Measurements from ENCODE around the gene MMP14.

Gene MMP14

DNA sequence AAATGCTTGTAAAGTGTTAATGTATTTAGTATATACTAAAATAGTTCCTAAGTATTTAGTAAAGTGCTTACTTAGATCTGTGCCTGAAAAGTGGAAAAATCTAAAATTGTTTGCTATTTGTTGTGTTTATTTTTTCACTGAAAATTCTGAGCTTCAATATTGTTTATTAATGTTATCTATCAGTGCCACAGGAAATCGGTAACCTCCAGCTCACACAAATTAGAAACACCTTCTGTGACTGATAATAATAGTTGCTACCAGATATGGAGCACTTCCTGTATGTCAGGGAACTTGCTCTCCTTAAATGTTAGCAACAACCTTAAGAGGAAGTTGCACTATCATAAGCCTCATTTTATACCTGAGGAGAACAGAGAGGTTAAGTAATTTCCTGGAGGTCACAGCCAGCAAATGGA is 34.4 kb downstream of the MMP14 start:
- H3K4me1 Mint-ChIP-seq (ENCODE audit: low read depth in 2 of 2), result peaks cover 22 to 26% of the 10 kb centered on the region in 2 donors
- H3K27me3 Mint-ChIP-seq, result no peaks in the 10 kb centered on the region
- ATAC-seq (replicated peaks) (peak; percentile 58), DNase-seq (no peak)
- peaks cover 34% of the 10 kb centered on the region for H3K36me3 Mint-ChIP-seq (ENCODE audit: insufficient read depth)
- no peaks in the 10 kb centered on the region for H3K9me3 Mint-ChIP-seq
- peak overlapping the region; percentile 89 to 91 for H3K4me3 Mint-ChIP-seq
- H3K27ac Mint-ChIP-seq, result peak overlapping the region; percentile 92 to 95

DNA sequence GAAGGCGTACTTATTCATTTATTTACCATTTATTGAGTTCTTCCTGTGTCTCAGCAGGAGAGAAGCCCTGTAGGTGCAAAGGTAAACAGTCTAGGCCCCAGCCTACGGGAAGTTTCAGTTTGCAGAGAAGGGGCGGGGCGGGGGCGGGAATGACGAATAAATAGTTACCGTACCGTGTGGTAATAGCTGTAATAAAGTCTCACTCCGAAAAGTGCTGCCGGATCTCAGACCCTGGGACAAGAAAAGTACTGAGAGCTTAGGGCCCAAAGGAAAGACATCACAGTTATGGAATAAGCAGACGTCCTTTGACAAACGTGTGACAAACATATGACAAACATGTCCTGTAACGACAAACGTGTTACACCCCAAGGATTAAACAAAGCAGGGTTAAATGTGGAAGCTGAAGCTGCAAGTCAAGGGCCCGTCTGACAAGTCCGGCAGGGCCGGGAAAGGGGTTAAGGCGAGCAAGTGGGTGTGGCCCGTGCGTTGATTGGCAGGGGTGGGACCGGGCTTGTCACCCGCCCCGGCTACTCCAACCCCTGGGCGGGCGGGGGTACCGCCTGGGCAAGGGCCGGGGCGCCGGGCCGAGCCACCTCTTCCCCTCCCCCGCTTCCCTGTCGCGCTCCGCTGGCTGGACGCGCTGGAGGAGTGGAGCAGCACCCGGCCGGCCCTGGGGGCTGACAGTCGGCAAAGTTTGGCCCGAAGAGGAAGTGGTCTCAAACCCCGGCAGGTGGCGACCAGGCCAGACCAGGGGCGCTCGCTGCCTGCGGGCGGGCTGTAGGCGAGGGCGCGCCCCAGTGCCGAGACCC is 35.0 kb downstream of the MMP14 start, which contains the start of gene LRP10:
TSS of gene LRP10 (plus strand) at position 517 of the 809 bp plus-strand sequence. CDS start 564 bp downstream, outside the sequence.
- ATAC-seq (replicated peaks) (peak; percentile 81), DNase-seq (peak; percentile 60 to 69 (median 67))
- H3K4me3 Mint-ChIP-seq, result peak within 1 kb of the TSS; percentile 89 to 91
- H3K36me3 Mint-ChIP-seq (ENCODE audit: insufficient read depth), result peaks cover 36% of the 10 kb centered on the region
- H3K4me1 Mint-ChIP-seq (ENCODE audit: low read depth in 2 of 2), result peaks cover 26 to 30% of the 10 kb centered on the region in 2 donors
- H3K9me3 Mint-ChIP-seq, result no peaks in the 10 kb centered on the region
- peak within 1 kb of the TSS; percentile 92 to 95 for H3K27ac Mint-ChIP-seq
- H3K27me3 Mint-ChIP-seq, result no peaks in the 10 kb centered on the region

DNA sequence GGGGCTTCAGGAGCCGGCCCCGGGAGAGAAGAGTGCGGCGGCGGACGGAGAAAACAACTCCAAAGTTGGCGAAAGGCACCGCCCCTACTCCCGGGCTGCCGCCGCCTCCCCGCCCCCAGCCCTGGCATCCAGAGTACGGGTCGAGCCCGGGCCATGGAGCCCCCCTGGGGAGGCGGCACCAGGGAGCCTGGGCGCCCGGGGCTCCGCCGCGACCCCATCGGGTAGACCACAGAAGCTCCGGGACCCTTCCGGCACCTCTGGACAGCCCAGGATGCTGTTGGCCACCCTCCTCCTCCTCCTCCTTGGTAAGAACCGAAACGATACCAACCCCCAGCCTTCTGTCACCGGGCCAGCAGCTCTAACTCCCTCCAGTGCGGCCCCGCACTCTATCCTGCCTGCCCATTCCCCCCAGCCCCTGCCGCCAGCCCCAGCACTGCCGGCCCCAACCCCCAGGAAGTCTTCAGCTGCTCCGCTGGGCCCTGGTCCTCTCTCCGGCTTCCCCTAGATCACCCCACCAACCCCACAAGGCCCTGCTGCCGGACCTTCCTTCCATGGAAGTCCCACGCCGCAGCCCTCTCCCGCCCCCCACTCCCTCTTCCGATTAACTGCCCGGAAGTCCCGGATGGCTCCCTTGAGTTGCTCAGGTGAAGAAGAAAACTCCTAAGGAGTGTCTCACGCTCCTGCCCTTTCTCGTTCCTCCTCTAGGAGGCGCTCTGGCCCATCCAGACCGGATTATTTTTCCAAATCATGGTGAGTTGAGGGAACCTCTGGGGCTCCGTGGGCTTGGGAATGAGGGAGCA is 35.8 kb downstream of the MMP14 start:
- Mint-ChIP-seq H3K4me1 (ENCODE audit: low read depth in 2 of 2) (peaks cover 26 to 31% of the 10 kb centered on the region in 2 donors), H3K4me3 (peak overlapping the region; percentile 89 to 91), H3K9me3 (no peaks in the 10 kb centered on the region), H3K36me3 (ENCODE audit: insufficient read depth) (peaks cover 40% of the 10 kb centered on the region), H3K27ac (peak overlapping the region; percentile 92 to 95), H3K27me3 (no peaks in the 10 kb centered on the region)
- ATAC-seq (replicated peaks) (peak; percentile 28), DNase-seq (peak; percentile 60 to 68 (median 62))

DNA sequence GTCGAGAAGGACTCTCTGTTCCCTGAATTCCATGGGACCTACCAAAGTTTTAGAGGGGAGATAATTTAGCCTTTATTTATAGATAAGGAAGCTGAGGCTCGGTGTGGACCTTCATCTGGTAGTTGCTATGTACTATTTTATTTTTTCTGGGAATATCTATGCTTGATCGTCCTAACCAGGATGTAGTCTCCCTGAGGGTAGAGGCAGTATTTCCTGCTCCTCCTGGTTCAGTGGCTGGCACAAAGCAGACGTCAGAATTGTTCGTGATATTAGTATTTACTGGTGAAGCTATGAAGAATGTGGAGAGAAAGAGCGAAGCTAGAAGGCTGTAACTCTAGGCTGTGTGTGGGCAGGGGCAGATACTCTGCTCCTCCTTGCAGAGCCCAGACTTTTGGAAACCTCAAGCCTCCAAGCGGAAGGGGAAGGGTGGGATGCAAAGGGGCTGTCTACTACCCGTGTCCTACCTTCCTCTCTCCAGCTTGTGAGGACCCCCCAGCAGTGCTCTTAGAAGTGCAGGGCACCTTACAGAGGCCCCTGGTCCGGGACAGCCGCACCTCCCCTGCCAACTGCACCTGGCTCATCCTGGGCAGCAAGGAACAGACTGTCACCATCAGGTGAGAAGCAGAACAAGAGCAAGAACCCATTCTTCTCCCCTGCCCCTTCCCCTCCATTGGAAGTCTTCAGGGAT is 36.6 kb downstream of the MMP14 start:
- no peak for ATAC-seq (replicated peaks)
- no peak for DNase-seq
- Mint-ChIP-seq H3K27ac (peak overlapping the region; percentile 92 to 95), H3K27me3 (no peaks in the 10 kb centered on the region), H3K4me1 (ENCODE audit: low read depth in 2 of 2) (peaks cover 26 to 32% of the 10 kb centered on the region in 2 donors), H3K36me3 (ENCODE audit: insufficient read depth) (peaks cover 47% of the 10 kb centered on the region), H3K4me3 (peak overlapping the region; percentile 89 to 91), H3K9me3 (no peaks in the 10 kb centered on the region)

DNA sequence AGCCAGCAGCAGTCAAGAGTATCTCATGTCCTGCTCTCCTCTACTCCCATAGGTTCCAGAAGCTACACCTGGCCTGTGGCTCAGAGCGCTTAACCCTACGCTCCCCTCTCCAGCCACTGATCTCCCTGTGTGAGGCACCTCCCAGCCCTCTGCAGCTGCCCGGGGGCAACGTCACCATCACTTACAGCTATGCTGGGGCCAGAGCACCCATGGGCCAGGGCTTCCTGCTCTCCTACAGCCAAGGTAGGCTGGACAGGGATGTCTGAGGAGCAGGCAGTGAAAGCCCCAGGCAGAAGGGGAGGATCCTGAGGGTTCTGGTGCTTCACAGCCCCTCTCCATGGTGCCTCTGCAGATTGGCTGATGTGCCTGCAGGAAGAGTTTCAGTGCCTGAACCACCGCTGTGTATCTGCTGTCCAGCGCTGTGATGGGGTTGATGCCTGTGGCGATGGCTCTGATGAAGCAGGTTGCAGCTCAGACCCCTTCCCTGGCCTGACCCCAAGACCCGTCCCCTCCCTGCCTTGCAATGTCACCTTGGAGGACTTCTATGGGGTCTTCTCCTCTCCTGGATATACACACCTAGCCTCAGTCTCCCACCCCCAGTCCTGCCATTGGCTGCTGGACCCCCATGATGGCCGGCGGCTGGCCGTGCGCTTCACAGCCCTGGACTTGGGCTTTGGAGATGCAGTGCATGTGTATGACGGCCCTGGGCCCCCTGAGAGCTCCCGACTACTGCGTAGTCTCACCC is 38.8 kb downstream of the MMP14 start:
- Mint-ChIP-seq H3K27me3 (no peaks in the 10 kb centered on the region), H3K36me3 (ENCODE audit: insufficient read depth) (peaks cover 52% of the 10 kb centered on the region), H3K9me3 (no peaks in the 10 kb centered on the region), H3K4me3 (no peak overlapping the region), H3K4me1 (ENCODE audit: low read depth in 2 of 2) (peaks cover 26 to 41% of the 10 kb centered on the region in 2 donors), H3K27ac (peak overlapping the region in 1 of 2 donors; percentile 80)
- DNase-seq (no peak), ATAC-seq (replicated peaks) (no peak)

DNA sequence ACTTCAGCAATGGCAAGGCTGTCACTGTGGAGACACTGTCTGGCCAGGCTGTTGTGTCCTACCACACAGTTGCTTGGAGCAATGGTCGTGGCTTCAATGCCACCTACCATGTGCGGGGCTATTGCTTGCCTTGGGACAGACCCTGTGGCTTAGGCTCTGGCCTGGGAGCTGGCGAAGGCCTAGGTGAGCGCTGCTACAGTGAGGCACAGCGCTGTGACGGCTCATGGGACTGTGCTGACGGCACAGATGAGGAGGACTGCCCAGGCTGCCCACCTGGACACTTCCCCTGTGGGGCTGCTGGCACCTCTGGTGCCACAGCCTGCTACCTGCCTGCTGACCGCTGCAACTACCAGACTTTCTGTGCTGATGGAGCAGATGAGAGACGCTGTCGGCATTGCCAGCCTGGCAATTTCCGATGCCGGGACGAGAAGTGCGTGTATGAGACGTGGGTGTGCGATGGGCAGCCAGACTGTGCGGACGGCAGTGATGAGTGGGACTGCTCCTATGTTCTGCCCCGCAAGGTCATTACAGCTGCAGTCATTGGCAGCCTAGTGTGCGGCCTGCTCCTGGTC is 39.4 kb downstream of the MMP14 start:
- H3K36me3 Mint-ChIP-seq (ENCODE audit: insufficient read depth), result peaks cover 51% of the 10 kb centered on the region

DNA sequence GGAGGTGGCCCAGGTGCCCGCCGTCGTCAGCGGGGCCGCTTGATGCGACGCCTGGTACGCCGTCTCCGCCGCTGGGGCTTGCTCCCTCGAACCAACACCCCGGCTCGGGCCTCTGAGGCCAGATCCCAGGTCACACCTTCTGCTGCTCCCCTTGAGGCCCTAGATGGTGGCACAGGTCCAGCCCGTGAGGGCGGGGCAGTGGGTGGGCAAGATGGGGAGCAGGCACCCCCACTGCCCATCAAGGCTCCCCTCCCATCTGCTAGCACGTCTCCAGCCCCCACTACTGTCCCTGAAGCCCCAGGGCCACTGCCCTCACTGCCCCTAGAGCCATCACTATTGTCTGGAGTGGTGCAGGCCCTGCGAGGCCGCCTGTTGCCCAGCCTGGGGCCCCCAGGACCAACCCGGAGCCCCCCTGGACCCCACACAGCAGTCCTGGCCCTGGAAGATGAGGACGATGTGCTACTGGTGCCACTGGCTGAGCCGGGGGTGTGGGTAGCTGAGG is 40.7 kb downstream of the MMP14 start:
- H3K36me3 Mint-ChIP-seq (ENCODE audit: insufficient read depth), result peaks cover 46% of the 10 kb centered on the region
- no peak for ATAC-seq (replicated peaks)
- H3K27me3 Mint-ChIP-seq, result no peaks in the 10 kb centered on the region
- no peak for DNase-seq
- peak overlapping the region in 1 of 2 donors; percentile 28 for H3K27ac Mint-ChIP-seq
- peaks cover 17 to 41% of the 10 kb centered on the region in 2 donors for H3K4me1 Mint-ChIP-seq (ENCODE audit: low read depth in 2 of 2)
- no peak overlapping the region for H3K4me3 Mint-ChIP-seq
- H3K9me3 Mint-ChIP-seq, result no peaks in the 10 kb centered on the region

More for the DNA sequence above, 39.4 kb downstream of the MMP14 start:
- Mint-ChIP-seq H3K9me3 (no peaks in the 10 kb centered on the region), H3K4me1 (ENCODE audit: low read depth in 2 of 2) (peaks cover 20 to 39% of the 10 kb centered on the region in 2 donors), H3K27ac (peak overlapping the region; percentile 53 to 80), H3K27me3 (no peaks in the 10 kb centered on the region), H3K4me3 (no peak overlapping the region)
- no peak for DNase-seq
- ATAC-seq (replicated peaks), result no peak

DNA sequence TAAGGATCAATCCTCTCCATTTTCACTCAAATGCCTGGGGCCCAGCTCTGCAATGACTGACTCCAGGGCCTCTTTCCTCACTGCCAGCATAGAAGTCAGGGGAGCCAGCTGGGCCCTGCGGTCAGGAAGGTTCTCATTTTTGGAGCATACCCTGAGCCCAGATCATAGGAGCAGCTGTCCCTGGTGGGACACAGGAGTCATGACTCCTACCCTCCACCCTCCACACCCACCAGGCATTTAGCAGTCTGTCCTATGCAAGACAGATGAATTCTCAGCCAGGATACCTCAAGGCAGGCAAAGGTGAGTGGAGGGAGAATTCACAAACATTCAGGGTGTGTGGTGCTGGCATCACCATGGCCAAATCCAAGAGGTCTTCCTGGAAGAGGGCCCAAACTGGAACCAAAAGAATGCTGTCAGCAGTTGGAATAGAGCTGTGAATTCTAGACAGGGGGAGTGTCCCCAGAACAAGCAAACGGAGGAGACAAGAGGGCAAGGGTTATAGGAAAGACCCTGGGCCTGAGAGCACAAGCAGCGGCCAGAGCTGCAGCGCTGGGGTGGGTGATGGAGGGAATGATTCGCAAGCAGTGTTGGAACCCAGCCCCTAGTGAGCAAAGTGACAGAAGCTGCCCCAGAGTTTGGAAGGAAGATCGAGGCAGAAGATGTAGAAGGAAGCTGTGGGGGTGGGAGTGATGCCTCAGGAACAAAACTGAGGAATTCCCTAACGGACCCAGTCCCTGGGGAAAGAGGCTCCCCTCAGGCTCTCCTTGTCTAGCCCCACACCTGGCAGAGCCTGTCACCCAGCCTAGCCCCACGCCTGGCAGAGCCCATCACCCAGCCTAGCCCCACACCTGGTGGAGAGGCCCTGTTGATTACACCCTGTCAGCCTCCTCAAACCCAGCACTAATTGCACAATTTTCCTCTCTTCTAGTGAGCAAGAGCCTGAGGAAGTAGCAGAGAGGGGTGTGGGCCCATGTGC is 42.2 kb downstream of the MMP14 start:
- no peak overlapping the region for H3K4me3 Mint-ChIP-seq
- peaks cover 40% of the 10 kb centered on the region for H3K36me3 Mint-ChIP-seq (ENCODE audit: insufficient read depth)
- no peaks in the 10 kb centered on the region for H3K27me3 Mint-ChIP-seq
- H3K27ac Mint-ChIP-seq, result peak overlapping the region; percentile 8 to 59
- H3K9me3 Mint-ChIP-seq, result no peaks in the 10 kb centered on the region
- DNase-seq (no peak), ATAC-seq (replicated peaks) (no peak)
- H3K4me1 Mint-ChIP-seq (ENCODE audit: low read depth in 2 of 2), result peaks cover 8 to 33% of the 10 kb centered on the region in 2 donors

DNA sequence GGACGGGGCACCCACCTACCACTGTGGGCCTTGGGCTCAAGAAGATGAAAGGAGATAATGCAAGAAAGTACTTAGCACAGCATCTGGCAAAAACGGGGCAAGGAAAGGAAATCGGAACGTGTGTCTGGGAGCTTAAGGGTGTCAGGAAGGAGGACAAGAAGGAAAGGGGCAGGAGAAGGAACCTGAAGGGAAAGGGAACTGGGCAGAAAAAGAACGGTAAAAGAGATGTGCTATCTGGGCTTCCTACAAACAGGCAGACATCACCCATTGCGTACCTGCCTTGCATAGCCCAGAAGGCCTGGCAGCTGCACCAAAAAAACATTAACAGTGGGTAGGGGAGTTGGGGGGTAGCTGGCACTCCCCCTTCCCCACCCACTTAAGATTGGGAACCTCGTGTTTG is 45.7 kb downstream of the MMP14 start:
- Mint-ChIP-seq H3K27ac (peak overlapping the region; percentile 12 to 64), H3K4me1 (ENCODE audit: low read depth in 2 of 2) (peaks cover 12 to 25% of the 10 kb centered on the region in 2 donors)
- ATAC-seq (replicated peaks), result no peak

DNA sequence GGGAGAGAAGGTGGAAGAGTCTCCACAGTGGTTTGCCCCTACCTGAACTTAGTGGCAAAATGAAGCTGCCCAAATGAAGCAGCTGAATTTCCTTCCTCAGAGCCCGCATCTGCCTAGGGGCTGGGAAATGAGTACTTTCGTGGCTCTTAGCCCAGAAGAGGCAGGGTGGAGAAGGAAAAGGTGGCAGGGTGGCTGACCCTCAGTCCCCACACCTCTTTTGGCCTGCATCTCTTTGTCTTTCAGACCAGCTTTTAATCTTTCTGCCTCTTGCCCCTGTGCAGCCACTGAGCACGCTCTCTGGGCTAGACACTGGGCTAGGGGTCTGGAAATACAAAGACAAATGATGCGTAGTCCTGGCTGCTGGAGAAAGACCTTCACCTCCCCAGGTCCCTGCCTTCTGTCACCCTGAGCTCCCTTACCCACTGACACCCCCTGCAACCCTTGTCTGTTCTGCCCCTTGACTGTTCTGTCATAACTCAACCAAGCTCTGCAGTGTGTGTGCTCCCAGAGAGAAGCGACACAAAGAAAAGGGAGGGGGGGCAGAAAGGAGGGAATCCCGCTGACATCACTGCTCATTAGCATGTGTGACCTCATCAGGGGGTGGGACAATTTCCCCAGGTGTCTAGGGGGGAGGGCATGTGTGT is 46.3 kb downstream of the MMP14 start:
- ATAC-seq (replicated peaks), result no peak
- no peak for DNase-seq
- Mint-ChIP-seq H3K27me3 (no peaks in the 10 kb centered on the region), H3K36me3 (ENCODE audit: insufficient read depth) (peaks cover 32% of the 10 kb centered on the region), H3K4me1 (ENCODE audit: low read depth in 2 of 2) (peaks cover 18 to 29% of the 10 kb centered on the region in 2 donors), H3K27ac (peak overlapping the region in 1 of 2 donors; percentile 44), H3K9me3 (no peaks in the 10 kb centered on the region), H3K4me3 (no peak overlapping the region)

More for the DNA sequence above, 45.7 kb downstream of the MMP14 start:
- Mint-ChIP-seq H3K4me3 (no peak overlapping the region), H3K27me3 (no peaks in the 10 kb centered on the region), H3K36me3 (ENCODE audit: insufficient read depth) (peaks cover 35% of the 10 kb centered on the region), H3K9me3 (no peaks in the 10 kb centered on the region)
- no peak for DNase-seq
